Tibial nerve (tissue), 4 donors: ENCODE data around the gene PNKP. TPM values are rescaled to one million over a fixed set of nuclear protein-coding genes. Genes with fewer than 3 reads are reported as not detected.

Source experiments
- DNase-seq, 2 donors: peaks; one replicate each; pipeline ENCODE4 v3.0.0-alpha.2; 2019; ENCODE audit warnings: low spot score in 2 of 2
- H3K27ac ChIP-seq, 4 donors: fragments of 200-600 bp; sonication (generic) in 3 of 4; one replicate each; pipeline ENCODE4 v1.5.1; 2017 to 2019; ENCODE audit warnings: mild to moderate bottlenecking in 1 of 4
- H3K27me3 ChIP-seq, 2 donors: fragments of 200-600 bp; sonication (generic) in 1 of 2; one replicate each; pipeline versions ENCODE4 v1.5.1 to v1.6.0; 2017 to 2019
- H3K36me3 ChIP-seq, 3 donors: fragments of 200-600 bp; sonication (generic); one replicate each; pipeline ENCODE4 v1.5.1; 2018 to 2019
- H3K4me1 ChIP-seq, 4 donors: fragments of 200-600 bp; sonication (generic) in 3 of 4; one replicate each; pipeline ENCODE4 v1.5.1; 2017 to 2019
- H3K4me3 ChIP-seq, 4 donors: fragments of 200-600 bp; sonication (generic) in 3 of 4; one replicate each; pipeline ENCODE4 v1.5.1; 2017 to 2019; ENCODE audit warnings: mild to moderate bottlenecking in 1 of 4, moderate library complexity in 1 of 4
- H3K9me3 ChIP-seq, 4 donors: fragments of 200-600 bp; sonication (generic) in 3 of 4; one replicate each; pipeline ENCODE4 v1.5.1; 2017 to 2019
- EP300 ChIP-seq, 2 donors: sonication (generic); formaldehyde crosslinking; IDR thresholded peaks; one replicate each; pipeline ENCODE4 v1.6.1; 2017; ENCODE audit warnings: antibody characterized with exemption in 2 of 2, mild to moderate bottlenecking in 1 of 2
- POLR2A ChIP-seq, 2 donors: fragments of 450-650 bp; IDR thresholded peaks; one replicate each; pipeline ENCODE4 v1.6.1; 2017; ENCODE audit warnings: antibody characterized with exemption in 2 of 2, mild to moderate bottlenecking in 2 of 2, moderate library complexity in 2 of 2
- WGBS, 2 donors: methylation state at CpG; one replicate each; pipeline ENCODE4 v1.1.5; 2018; 5-methylcytosine and 5-hydroxymethylcytosine counted together
- total RNA-seq, 4 donors: library from RNA; depleted of rRNA; stranded (reverse); fragments of >200 nt; gene quantifications; one replicate each; pipeline ENCODE4 v1.1.0, GENCODE V29; 2016
- TF ChIP-seq, protein P1 (sequence below), 5 experiments: fragments of 200-600 bp in 3 of 5; fragments of 450-650 bp in 2 of 5; sonication (generic) in 3 of 5; IDR thresholded peaks; one replicate each; pipeline ENCODE4 v1.5.1; 2016 to 2019; ENCODE audit warnings: antibody characterized with exemption in 5 of 5, mild to moderate bottlenecking in 3 of 5, moderate library complexity in 2 of 5

PNKP gene
- total RNA-seq, 4 donors from 2014 or later: 52.7 to 158 (median 79.5) TPM

DNA sequence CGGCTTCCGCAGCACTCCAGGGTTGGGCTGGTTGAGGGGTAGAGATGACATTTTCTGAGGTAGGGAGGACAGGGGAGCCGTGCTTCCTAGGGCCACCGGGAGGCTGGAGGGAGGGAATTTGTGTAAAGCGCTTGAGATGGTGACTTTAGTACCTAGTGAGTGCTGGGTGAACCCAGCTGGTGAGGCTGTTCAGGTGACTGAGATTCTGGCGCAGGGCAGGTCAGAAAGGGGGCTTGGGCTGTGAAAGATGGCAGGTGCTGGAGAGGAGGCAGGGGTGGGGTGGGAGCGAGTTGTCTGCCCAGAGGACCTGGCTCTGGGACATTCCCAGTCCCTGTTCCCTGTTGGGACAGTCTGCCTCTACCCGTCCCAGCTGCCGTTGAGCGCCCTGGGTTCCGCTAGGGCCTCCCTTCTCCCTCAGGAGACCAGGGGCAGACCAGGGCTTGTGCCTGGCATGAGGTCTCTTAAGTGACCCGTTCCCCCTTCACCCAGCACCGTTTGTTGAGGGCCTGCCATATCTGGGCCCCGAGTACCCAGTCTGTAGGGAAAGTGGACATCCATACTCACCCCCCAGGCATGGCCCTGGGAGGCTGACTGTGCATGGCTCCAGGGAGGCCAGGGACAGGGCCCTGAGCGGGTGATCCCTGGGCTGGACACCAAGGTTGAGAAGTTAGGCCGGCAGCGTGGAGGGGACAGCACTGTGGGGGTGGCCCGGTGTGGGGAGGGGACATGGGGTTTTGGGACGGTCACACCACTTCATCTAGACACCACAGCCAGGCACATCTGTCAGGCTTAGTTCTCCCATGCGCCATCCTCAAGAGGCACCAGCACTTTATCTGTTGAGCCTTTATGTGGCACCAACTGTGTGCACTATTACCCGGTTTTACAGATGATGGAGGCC is 11.5 kb downstream of the PNKP start:
- peaks cover 0 to 68% (median 4%) of the 10 kb centered on the region in 3 donors for H3K36me3 ChIP-seq
- 73 to 77% methylated on average over 21 of the region's 21 CpGs for WGBS, 2 donors
- no peak overlapping the region for H3K4me3 ChIP-seq
- H3K27ac ChIP-seq: peak overlapping the region in 2 of 4 donors; percentile 28 to 60
- no peak for DNase-seq
- H3K4me1 ChIP-seq: peaks cover 0 to 77% (median 25%) of the 10 kb centered on the region in 4 donors
- no peaks in the 10 kb centered on the region for H3K27me3 ChIP-seq
- TF ChIP-seq EP300 (IDR thresholded peaks at IDR 0.05) (no peak), POLR2A (IDR thresholded peaks at IDR 0.05) (no peak)
- TF ChIP-seq, protein P1, sequence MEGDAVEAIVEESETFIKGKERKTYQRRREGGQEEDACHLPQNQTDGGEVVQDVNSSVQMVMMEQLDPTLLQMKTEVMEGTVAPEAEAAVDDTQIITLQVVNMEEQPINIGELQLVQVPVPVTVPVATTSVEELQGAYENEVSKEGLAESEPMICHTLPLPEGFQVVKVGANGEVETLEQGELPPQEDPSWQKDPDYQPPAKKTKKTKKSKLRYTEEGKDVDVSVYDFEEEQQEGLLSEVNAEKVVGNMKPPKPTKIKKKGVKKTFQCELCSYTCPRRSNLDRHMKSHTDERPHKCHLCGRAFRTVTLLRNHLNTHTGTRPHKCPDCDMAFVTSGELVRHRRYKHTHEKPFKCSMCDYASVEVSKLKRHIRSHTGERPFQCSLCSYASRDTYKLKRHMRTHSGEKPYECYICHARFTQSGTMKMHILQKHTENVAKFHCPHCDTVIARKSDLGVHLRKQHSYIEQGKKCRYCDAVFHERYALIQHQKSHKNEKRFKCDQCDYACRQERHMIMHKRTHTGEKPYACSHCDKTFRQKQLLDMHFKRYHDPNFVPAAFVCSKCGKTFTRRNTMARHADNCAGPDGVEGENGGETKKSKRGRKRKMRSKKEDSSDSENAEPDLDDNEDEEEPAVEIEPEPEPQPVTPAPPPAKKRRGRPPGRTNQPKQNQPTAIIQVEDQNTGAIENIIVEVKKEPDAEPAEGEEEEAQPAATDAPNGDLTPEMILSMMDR (IDR thresholded peaks at IDR 0.05): no peak
- no peaks in the 10 kb centered on the region for H3K9me3 ChIP-seq

DNA sequence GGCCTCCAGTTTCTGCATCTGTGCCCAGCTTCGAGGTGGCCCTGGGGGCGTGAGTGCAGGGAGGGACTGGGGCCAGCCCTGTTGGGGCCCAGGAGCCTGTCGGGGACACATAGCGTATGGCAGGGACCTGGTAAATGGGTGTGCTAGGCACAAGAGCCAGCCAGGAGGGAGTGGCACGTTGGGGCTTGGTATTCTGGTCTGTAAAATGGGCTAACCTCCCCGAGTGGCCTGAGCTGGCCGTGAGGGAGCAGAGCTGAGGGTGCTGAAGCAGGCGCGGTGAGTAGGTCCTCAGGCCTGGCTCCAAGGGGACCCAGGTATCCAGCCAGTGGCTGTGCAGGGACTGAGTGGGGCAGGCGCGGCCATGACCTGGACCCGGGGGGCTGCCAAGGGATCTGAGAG is 12.1 kb downstream of the PNKP start:
- DNase-seq: no peak
- WGBS, 2 donors: 88 to 91% methylated on average over 11 to 12 of the region's 12 CpGs
- TF ChIP-seq EP300 (IDR thresholded peaks at IDR 0.05) (no peak), POLR2A (IDR thresholded peaks at IDR 0.05) (no peak)
- TF ChIP-seq, protein P1 (IDR thresholded peaks at IDR 0.05): no peak
- H3K9me3 ChIP-seq: no peaks in the 10 kb centered on the region
- peaks cover 0 to 72% (median 22%) of the 10 kb centered on the region in 4 donors for H3K4me1 ChIP-seq
- H3K4me3 ChIP-seq: no peak overlapping the region
- H3K36me3 ChIP-seq: peaks cover 0 to 61% (median 4%) of the 10 kb centered on the region in 3 donors
- H3K27me3 ChIP-seq: no peaks in the 10 kb centered on the region
- H3K27ac ChIP-seq: peak overlapping the region in 2 of 4 donors; percentile 28 to 60

DNA sequence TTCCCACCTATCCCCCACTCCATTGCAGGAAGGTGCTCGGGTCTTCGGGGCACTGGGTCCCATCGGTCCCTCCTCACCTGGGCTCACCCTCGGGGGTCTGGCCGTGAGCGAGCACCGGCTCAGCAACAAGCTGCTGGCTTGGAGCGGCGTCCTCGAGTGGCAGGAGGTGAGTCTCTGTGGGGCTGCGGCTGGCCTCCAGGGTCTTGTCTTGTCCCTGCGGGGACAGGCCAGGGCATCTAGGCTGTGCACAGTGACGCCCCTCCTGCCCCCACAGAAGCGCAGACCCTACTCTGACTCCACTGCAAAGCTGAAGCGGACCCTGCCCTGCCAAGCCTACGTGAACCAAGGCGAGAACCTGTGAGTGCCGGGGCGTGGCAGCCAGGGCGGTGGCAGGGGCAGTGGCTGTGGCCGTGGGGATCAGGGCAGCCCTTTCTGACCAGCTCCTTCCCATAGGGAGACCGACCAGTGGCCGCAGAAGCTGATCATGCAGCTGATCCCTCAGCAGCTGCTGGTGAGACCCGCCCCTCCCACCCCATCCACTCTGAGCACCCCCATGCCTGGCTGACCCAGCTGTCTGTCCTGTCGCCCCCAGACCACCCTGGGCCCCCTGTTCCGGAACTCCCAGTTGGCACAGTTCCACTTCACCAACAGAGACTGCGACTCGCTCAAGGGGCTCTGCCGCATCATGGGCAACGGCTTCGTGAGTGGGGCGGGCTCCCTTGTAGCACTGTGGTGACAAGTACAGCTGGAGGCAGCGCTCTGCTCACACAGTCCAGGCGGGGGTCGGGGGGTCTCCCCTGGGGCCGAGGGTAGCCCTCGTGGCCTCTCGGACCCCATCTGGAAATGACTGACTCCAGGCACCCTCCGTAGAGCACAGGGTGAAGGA is 12.8 kb downstream of the PNKP start:
- TF ChIP-seq POLR2A (IDR thresholded peaks at IDR 0.05): no peak
- TF ChIP-seq, protein P1 (IDR thresholded peaks at IDR 0.05): no peak
- no peak for TF ChIP-seq EP300 (IDR thresholded peaks at IDR 0.05)
- H3K27me3 ChIP-seq: no peaks in the 10 kb centered on the region
- H3K27ac ChIP-seq: peak overlapping the region in 2 of 4 donors; percentile 32 to 60
- 76 to 91% methylated on average over 8 to 37 of the region's 39 CpGs for WGBS, 2 donors
- H3K4me1 ChIP-seq: peaks cover 0 to 70% (median 24%) of the 10 kb centered on the region in 4 donors
- H3K9me3 ChIP-seq: no peaks in the 10 kb centered on the region
- no peak for DNase-seq
- no peak overlapping the region for H3K4me3 ChIP-seq
- H3K36me3 ChIP-seq: peaks cover 0 to 55% (median 4%) of the 10 kb centered on the region in 3 donors

DNA sequence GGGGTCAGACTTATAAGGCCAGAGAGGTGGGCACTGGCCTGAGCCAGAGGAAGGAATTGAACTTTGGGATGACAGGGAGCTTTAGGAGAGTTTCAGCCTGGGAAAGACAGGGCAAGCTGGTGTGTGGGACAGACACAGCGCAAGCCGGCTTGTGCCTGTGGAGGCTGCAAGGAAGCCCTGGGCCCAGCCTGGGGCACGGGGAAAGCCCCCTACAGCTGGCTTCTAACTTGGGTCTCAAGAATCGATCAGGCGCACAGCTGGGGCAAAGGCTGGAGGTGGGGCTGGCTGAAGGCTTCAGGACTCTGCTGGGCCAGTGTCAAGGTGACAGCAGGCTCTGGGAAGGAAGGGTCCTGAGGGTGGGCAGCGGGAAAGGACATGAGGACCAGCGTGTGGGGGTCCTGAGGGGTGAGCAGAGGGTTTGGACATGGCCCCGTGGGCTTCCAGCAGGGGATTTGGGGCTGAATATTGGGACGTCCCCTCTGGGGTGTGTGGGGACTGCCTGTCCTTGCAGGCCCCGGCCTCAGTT is 13.5 kb downstream of the PNKP start:
- WGBS, 2 donors: 78 to 85% methylated on average over 10 of the region's 10 CpGs
- Histone ChIP-seq H3K9me3 (peaks cover 0 to 5% (median 1%) of the 10 kb centered on the region in 4 donors), H3K27me3 (no peaks in the 10 kb centered on the region), H3K27ac (peak overlapping the region in 2 of 4 donors; percentile 32 to 60), H3K4me1 (peaks cover 0 to 63% (median 22%) of the 10 kb centered on the region in 4 donors), H3K36me3 (peaks cover 0 to 49% (median 4%) of the 10 kb centered on the region in 3 donors), H3K4me3 (no peak overlapping the region)
- DNase-seq: no peak
- no peak for TF ChIP-seq POLR2A (IDR thresholded peaks at IDR 0.05)
- TF ChIP-seq, protein P1 (IDR thresholded peaks at IDR 0.05): no peak
- no peak for TF ChIP-seq EP300 (IDR thresholded peaks at IDR 0.05)
